GM23338 (cell line): ENCODE results near the gene LYG1. TPM values are rescaled to one million over a fixed set of nuclear protein-coding genes. Genes with fewer than 3 reads are reported as not detected.

Experiments used
- ATAC-seq: fragments of 200-7000 bp; cut with Tn5 transposase; 3 replicates; pipeline ENCODE4 v1.9.1; 2020
- DNase-seq: peaks from one replicate; pipeline ENCODE4 v3.0.0-alpha.2; 2015; ENCODE audit warnings: low spot score
- H2AFZ ChIP-seq: fragments of 200-600 bp; sonication (generic); 2 replicates; pipeline ENCODE4 v1.8.0; 2016; ENCODE audit warnings: antibody characterized with exemption, mild to moderate bottlenecking, moderate library complexity
- H3F3A ChIP-seq: fragments of 200-600 bp; sonication (generic); replicated peaks from 2 replicates; pipeline ENCODE4 v1.8.0; 2017; ENCODE audit warnings: antibody characterized with exemption, mixed run types, low read depth
- H3K27ac ChIP-seq: fragments of 200-600 bp; sonication (generic); 2 replicates; pipeline ENCODE4 v1.6.1; 2016; ENCODE audit warnings: low read depth
- H3K27me3 ChIP-seq: fragments of 200-600 bp; sonication (generic); 2 replicates; pipeline ENCODE4 v1.8.0; 2016; ENCODE audit warnings: mild to moderate bottlenecking, mixed run types, moderate library complexity; ENCODE audit not compliant: insufficient read depth
- H3K36me3 ChIP-seq: fragments of 200-600 bp; sonication (generic); 2 replicates; pipeline ENCODE4 v1.8.0; 2016; ENCODE audit warnings: mild to moderate bottlenecking; ENCODE audit not compliant: insufficient read depth
- H3K4me1 ChIP-seq: fragments of 200-600 bp; sonication (generic); 2 replicates; pipeline ENCODE4 v1.8.0; 2016; ENCODE audit warnings: mild to moderate bottlenecking, moderate library complexity; ENCODE audit not compliant: insufficient read depth
- H3K4me2 ChIP-seq: fragments of 200-600 bp; sonication (generic); 2 replicates; pipeline ENCODE4 v1.7.1; 2017; ENCODE audit warnings: mixed run types
- H3K4me3 ChIP-seq: fragments of 200-600 bp; sonication (generic); 2 replicates; pipeline ENCODE4 v1.6.1; 2016; ENCODE audit warnings: mixed run types
- H3K79me2 ChIP-seq: fragments of 200-600 bp; sonication (generic); replicated peaks from 2 replicates; pipeline ENCODE4 v1.8.0; 2017; ENCODE audit warnings: mild to moderate bottlenecking; ENCODE audit not compliant: insufficient read depth
- H3K9me2 ChIP-seq: fragments of 200-600 bp; sonication (generic); 2 replicates; pipeline ENCODE4 v1.8.0; 2017; ENCODE audit not compliant: insufficient read depth
- H4K20me1 ChIP-seq: fragments of 200-600 bp; sonication (generic); replicated peaks from 2 replicates; pipeline ENCODE4 v1.8.0; 2017; ENCODE audit warnings: mild to moderate bottlenecking; ENCODE audit not compliant: insufficient read depth
- H3K27ac Mint-ChIP-seq: 2 replicates; pipeline ENCODE4 v1.8.0; 2020; ENCODE audit warnings: inconsistent platforms, mild to moderate bottlenecking, moderate library complexity, mixed read lengths
- H3K27me3 Mint-ChIP-seq: 3 replicates; pipeline ENCODE4 v1.8.0; 2022; ENCODE audit warnings: low read depth, mild to moderate bottlenecking, moderate library complexity, mixed read lengths, inconsistent platforms; ENCODE audit not compliant: insufficient read depth, poor library complexity
- H3K36me3 Mint-ChIP-seq: 3 replicates; pipeline ENCODE4 v1.8.0; 2021; ENCODE audit warnings: low read depth, mild to moderate bottlenecking, inconsistent platforms, moderate library complexity, mixed read lengths
- H3K4me1 Mint-ChIP-seq: 3 replicates; pipeline ENCODE4 v1.8.0; 2020; ENCODE audit warnings: mild to moderate bottlenecking, inconsistent platforms, mixed read lengths
- H3K4me3 Mint-ChIP-seq: 3 replicates; pipeline ENCODE4 v1.8.0; 2021; ENCODE audit warnings: moderate library complexity, mild to moderate bottlenecking, inconsistent platforms, mixed read lengths
- H3K9me3 Mint-ChIP-seq: 3 replicates; pipeline ENCODE4 v1.8.0; 2020; ENCODE audit warnings: moderate library complexity, mild to moderate bottlenecking, inconsistent platforms, mixed read lengths
- CREB1 ChIP-seq: fragments of 250-450 bp; sonication (Bioruptor Pico); IDR thresholded peaks from 2 replicates; pipeline ENCODE4 v1.5.0; 2020; ENCODE audit warnings: low read depth, mild to moderate bottlenecking, moderate library complexity
- EZH2 ChIP-seq: fragments of 200-600 bp; sonication (generic); IDR thresholded peaks from one replicate; pipeline ENCODE4 v1.8.0; 2017; ENCODE audit warnings: antibody characterized with exemption, mild to moderate bottlenecking, low read depth; ENCODE audit not compliant: unreplicated experiment
- EZH2phosphoT487 ChIP-seq: fragments of 200-600 bp; sonication (generic); IDR thresholded peaks from one replicate; pipeline ENCODE4 v1.8.1; 2018; ENCODE audit warnings: antibody characterized with exemption; ENCODE audit not compliant: unreplicated experiment
- POLR2AphosphoS5 ChIP-seq: IDR thresholded peaks from 2 replicates; pipeline ENCODE4 v1.6.1; 2016; ENCODE audit warnings: antibody characterized with exemption, low read depth
- STAT1 ChIP-seq: IDR thresholded peaks from one replicate; pipeline ENCODE4 v1.6.1; 2016; ENCODE audit warnings: antibody characterized with exemption; ENCODE audit not compliant: unreplicated experiment
- ZNF331 ChIP-seq: fragments of 250-450 bp; sonication (Bioruptor Pico); IDR thresholded peaks from 2 replicates; pipeline ENCODE4 v1.5.0; 2020; ENCODE audit warnings: low read depth, mild to moderate bottlenecking, moderate library complexity
- polyA plus RNA-seq: library from polyadenylated mRNA; unstranded; fragments of >200 nt; fragmentation: Nextera tagmentation; extraction: Ambion mirVana; gene quantifications from 2 replicates; pipeline ENCODE4 v1.2.1, GENCODE V29; 2016
- total RNA-seq: library from RNA; depleted of rRNA; stranded (reverse); fragments of >200 nt; shearing (Covaris generic); gene quantifications from 2 replicates; pipeline ENCODE4 v1.2.3, GENCODE V29; 2014
- TF ChIP-seq, protein P1 (sequence below): fragments of 250-450 bp; sonication (Bioruptor Pico); IDR thresholded peaks from 2 replicates; pipeline ENCODE4 v1.5.0; 2020; ENCODE audit warnings: mild to moderate bottlenecking, moderate library complexity
- TF ChIP-seq, protein P2 (sequence below), 2 experiments: fragments of 200-600 bp in 1 of 2; sonication (generic) in 1 of 2; conservative IDR thresholded peaks; 2 replicates each; pipeline versions ENCODE4 v1.5.1 to v1.6.1; 2016 to 2017; ENCODE audit warnings: antibody characterized with exemption in 2 of 2, low read depth in 2 of 2, mild to moderate bottlenecking in 2 of 2, moderate library complexity in 1 of 2
- TF ChIP-seq, protein P3 (sequence below): IDR thresholded peaks from one replicate; pipeline ENCODE4 v1.6.1; 2018; ENCODE audit warnings: antibody characterized with exemption; ENCODE audit not compliant: unreplicated experiment

LYG1 gene
- total and polyA plus RNA-seq, 2 experiments from 2014 or later: 0.35 to 0.57 TPM

DNA sequence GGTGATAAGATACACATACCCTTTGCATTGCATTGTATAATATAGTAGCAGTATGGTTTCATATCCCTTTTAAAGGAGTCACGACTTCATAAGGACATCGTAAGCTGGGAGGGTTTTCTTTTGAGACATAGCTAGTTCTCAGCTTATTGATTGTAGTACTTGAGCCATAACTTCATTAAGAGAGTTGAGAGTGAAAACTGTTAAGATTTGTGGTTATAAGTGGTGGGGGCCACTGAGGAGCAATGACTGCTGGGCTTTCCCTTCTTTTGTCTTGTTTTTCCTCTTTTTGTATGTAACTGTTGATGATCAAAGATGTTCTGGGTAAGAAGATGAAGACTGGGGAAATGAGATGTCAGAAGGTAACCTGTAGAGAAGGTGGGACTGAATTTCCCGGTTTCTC lies 47.2 kb upstream of the LYG1 start (continued):
- TF ChIP-seq, protein P1, sequence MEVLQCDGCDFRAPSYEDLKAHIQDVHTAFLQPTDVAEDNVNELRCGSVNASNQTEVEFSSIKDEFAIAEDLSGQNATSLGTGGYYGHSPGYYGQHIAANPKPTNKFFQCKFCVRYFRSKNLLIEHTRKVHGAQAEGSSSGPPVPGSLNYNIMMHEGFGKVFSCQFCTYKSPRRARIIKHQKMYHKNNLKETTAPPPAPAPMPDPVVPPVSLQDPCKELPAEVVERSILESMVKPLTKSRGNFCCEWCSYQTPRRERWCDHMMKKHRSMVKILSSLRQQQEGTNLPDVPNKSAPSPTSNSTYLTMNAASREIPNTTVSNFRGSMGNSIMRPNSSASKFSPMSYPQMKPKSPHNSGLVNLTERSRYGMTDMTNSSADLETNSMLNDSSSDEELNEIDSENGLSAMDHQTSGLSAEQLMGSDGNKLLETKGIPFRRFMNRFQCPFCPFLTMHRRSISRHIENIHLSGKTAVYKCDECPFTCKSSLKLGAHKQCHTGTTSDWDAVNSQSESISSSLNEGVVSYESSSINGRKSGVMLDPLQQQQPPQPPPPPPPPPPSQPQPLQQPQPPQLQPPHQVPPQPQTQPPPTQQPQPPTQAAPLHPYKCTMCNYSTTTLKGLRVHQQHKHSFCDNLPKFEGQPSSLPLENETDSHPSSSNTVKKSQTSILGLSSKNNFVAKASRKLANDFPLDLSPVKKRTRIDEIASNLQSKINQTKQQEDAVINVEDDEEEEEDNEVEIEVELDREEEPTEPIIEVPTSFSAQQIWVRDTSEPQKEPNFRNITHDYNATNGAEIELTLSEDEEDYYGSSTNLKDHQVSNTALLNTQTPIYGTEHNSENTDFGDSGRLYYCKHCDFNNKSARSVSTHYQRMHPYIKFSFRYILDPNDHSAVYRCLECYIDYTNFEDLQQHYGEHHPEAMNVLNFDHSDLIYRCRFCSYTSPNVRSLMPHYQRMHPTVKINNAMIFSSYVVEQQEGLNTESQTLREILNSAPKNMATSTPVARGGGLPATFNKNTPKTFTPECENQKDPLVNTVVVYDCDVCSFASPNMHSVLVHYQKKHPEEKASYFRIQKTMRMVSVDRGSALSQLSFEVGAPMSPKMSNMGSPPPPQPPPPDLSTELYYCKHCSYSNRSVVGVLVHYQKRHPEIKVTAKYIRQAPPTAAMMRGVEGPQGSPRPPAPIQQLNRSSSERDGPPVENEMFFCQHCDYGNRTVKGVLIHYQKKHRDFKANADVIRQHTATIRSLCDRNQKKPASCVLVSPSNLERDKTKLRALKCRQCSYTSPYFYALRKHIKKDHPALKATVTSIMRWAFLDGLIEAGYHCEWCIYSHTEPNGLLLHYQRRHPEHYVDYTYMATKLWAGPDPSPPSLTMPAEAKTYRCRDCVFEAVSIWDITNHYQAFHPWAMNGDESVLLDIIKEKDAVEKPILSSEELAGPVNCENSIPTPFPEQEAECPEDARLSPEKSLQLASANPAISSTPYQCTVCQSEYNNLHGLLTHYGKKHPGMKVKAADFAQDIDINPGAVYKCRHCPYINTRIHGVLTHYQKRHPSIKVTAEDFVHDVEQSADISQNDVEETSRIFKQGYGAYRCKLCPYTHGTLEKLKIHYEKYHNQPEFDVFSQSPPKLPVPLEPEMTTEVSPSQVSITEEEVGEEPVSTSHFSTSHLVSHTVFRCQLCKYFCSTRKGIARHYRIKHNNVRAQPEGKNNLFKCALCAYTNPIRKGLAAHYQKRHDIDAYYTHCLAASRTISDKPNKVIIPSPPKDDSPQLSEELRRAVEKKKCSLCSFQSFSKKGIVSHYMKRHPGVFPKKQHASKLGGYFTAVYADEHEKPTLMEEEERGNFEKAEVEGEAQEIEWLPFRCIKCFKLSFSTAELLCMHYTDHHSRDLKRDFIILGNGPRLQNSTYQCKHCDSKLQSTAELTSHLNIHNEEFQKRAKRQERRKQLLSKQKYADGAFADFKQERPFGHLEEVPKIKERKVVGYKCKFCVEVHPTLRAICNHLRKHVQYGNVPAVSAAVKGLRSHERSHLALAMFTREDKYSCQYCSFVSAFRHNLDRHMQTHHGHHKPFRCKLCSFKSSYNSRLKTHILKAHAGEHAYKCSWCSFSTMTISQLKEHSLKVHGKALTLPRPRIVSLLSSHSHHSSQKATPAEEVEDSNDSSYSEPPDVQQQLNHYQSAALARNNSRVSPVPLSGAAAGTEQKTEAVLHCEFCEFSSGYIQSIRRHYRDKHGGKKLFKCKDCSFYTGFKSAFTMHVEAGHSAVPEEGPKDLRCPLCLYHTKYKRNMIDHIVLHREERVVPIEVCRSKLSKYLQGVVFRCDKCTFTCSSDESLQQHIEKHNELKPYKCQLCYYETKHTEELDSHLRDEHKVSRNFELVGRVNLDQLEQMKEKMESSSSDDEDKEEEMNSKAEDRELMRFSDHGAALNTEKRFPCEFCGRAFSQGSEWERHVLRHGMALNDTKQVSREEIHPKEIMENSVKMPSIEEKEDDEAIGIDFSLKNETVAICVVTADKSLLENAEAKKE (CRISPR knock-in tag): no peak
- TF ChIP-seq, protein P2, sequence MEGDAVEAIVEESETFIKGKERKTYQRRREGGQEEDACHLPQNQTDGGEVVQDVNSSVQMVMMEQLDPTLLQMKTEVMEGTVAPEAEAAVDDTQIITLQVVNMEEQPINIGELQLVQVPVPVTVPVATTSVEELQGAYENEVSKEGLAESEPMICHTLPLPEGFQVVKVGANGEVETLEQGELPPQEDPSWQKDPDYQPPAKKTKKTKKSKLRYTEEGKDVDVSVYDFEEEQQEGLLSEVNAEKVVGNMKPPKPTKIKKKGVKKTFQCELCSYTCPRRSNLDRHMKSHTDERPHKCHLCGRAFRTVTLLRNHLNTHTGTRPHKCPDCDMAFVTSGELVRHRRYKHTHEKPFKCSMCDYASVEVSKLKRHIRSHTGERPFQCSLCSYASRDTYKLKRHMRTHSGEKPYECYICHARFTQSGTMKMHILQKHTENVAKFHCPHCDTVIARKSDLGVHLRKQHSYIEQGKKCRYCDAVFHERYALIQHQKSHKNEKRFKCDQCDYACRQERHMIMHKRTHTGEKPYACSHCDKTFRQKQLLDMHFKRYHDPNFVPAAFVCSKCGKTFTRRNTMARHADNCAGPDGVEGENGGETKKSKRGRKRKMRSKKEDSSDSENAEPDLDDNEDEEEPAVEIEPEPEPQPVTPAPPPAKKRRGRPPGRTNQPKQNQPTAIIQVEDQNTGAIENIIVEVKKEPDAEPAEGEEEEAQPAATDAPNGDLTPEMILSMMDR (conservative IDR thresholded peaks at IDR 0.05; ENCODE audit: low read depth in 2 of 2): no peak
- TF ChIP-seq STAT1 (no peak), EZH2phosphoT487 (no peak), POLR2AphosphoS5 (no peak), EZH2 (no peak), ZNF331 (CRISPR knock-in tag) (no peak)

DNA sequence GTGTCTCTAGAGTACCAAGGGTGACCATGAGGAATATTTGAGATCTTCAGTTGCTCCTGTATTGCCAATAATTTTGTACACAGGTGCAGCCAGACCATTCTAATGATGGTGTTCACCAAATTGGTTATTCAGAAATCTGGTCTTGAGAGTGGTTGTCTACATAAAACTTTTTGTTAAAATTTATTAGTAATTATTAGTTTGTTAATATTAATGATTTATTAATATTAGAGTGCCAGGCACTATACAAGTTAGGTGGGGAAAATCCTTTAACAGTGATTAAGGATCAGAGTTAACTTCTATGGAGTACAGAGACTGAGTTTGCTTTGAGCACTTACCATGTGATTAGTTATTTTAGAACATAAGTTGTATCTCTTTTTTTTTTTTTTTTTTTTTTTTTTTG lies 45.2 kb upstream of the LYG1 start:
- Mint-ChIP-seq H3K4me3 (no peak overlapping the region), H3K27me3 (peaks cover 4% of the 10 kb centered on the region), H3K36me3 (no peaks in the 10 kb centered on the region), H3K27ac (no peak overlapping the region), H3K9me3 (no peaks in the 10 kb centered on the region), H3K4me1 (peaks cover 2% of the 10 kb centered on the region; the same call in 1 of the 3 replicates)
- no peaks in the 10 kb centered on the region for H3K36me3 ChIP-seq
- no peak overlapping the region for H3K4me3 ChIP-seq
- no peak overlapping the region for H3K4me2 ChIP-seq
- peaks cover 100% of the 10 kb centered on the region for H3K79me2 ChIP-seq
- no peak overlapping the region for H3K27ac ChIP-seq
- ATAC-seq (no peak), DNase-seq (no peak)
- H4K20me1 ChIP-seq: peaks cover 65% of the 10 kb centered on the region
- no peaks in the 10 kb centered on the region for H3F3A ChIP-seq
- no peaks in the 10 kb centered on the region for H3K27me3 ChIP-seq
- H2AFZ ChIP-seq: no peak overlapping the region
- H3K9me2 ChIP-seq: no peaks in the 10 kb centered on the region
- H3K4me1 ChIP-seq: no peaks in the 10 kb centered on the region
- TF ChIP-seq EZH2 (no peak), CREB1 (CRISPR knock-in tag) (no peak), EZH2phosphoT487 (no peak)
- TF ChIP-seq, protein P3, sequence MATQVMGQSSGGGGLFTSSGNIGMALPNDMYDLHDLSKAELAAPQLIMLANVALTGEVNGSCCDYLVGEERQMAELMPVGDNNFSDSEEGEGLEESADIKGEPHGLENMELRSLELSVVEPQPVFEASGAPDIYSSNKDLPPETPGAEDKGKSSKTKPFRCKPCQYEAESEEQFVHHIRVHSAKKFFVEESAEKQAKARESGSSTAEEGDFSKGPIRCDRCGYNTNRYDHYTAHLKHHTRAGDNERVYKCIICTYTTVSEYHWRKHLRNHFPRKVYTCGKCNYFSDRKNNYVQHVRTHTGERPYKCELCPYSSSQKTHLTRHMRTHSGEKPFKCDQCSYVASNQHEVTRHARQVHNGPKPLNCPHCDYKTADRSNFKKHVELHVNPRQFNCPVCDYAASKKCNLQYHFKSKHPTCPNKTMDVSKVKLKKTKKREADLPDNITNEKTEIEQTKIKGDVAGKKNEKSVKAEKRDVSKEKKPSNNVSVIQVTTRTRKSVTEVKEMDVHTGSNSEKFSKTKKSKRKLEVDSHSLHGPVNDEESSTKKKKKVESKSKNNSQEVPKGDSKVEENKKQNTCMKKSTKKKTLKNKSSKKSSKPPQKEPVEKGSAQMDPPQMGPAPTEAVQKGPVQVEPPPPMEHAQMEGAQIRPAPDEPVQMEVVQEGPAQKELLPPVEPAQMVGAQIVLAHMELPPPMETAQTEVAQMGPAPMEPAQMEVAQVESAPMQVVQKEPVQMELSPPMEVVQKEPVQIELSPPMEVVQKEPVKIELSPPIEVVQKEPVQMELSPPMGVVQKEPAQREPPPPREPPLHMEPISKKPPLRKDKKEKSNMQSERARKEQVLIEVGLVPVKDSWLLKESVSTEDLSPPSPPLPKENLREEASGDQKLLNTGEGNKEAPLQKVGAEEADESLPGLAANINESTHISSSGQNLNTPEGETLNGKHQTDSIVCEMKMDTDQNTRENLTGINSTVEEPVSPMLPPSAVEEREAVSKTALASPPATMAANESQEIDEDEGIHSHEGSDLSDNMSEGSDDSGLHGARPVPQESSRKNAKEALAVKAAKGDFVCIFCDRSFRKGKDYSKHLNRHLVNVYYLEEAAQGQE: no peak
